LNCaP clone FGC (cell line): ENCODE results near the gene WDR33.
"Not testable (repeated sequence)": the region's sequence is repeated elsewhere in the genome, so short reads cannot be mapped to it uniquely, and the experiment has no call there.

Experiments used
- DNase-seq: peaks from one replicate; pipeline ENCODE4 v3.0.0-alpha.2; 2011; ENCODE audit warnings: low read depth
- H3K4me3 ChIP-seq: 2 replicates; pipeline ENCODE4 v1.5.1; 2011; ENCODE audit warnings: mild to moderate bottlenecking, low read depth, low read length, control low read depth
- CTCF ChIP-seq: IDR thresholded peaks from 2 replicates; pipeline ENCODE4 v1.5.1; 2012; ENCODE audit warnings: mild to moderate bottlenecking; ENCODE audit not compliant: control insufficient read depth, insufficient read depth; ENCODE audit errors: extremely low read depth

The WDR33 gene

GRCh38 chr2:127826047-127826446 lies 15.1 kb upstream of the WDR33 start:
- DNase-seq: no peak
- no peak for TF ChIP-seq CTCF

GRCh38 chr2:127820080-127820668 lies 9.2 kb upstream of the WDR33 start:
- no peak overlapping the region for H3K4me3 ChIP-seq
- DNase-seq: no peak
- TF ChIP-seq CTCF: no peak

More at GRCh38 chr2:127826047-127826446, 15.1 kb upstream of the WDR33 start:
- H3K4me3 ChIP-seq: no peak overlapping the region

DNA sequence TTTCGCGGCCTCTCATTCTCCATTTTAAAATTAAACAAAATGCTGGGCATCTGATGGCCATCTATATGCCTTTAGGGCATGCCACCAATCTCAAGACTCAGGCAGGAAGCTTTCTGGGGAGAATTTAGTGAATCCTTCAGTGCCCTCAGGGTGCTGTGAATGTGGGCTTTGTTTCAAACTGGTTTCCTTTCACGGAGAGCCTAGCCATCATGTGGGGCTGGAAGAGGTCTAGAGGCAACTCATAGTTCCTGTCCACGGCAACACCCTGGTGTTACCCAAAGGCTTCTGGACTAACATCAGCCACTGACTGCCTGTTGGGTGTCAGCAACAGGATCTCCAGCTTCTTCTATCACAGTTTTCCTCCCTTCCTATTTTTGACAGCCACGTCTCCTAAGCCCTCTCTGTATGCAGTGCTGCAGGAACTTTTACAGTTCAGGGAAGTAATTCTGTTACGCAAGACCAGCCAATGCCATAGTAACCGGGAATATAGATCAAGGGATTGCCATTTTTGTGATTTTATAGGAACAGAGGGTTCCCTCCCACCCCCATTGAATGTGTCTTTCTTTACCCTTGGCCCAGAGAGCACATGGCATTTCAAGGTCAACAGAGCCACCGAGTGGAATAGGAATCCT lies 7.9 kb upstream of the WDR33 start:
- no peak for TF ChIP-seq CTCF

DNA sequence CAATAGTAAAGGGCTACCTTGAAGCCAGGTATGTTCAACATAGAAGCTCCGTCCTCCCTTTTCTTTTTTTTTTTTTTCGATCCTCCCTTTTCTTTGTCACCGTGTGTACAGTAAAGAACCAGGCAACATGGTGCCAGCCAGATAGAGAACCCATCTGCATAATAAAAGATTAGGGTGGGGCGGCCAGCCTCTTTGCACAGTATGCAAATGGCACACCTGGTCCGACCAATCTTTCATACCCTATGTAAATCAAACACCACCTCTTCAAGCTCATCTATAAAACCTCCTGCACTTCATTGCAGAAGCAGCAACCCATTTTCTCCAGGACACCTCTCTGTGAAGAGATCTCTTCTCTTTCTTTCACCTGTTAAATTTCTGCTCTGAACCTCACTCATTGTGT lies 7.3 kb upstream of the WDR33 start:
- DNase-seq: no peak
- H3K4me3 ChIP-seq: no peak overlapping the region

More for the DNA sequence above, 7.9 kb upstream of the WDR33 start:
- DNase-seq: no peak
- no peak overlapping the region for H3K4me3 ChIP-seq

DNA sequence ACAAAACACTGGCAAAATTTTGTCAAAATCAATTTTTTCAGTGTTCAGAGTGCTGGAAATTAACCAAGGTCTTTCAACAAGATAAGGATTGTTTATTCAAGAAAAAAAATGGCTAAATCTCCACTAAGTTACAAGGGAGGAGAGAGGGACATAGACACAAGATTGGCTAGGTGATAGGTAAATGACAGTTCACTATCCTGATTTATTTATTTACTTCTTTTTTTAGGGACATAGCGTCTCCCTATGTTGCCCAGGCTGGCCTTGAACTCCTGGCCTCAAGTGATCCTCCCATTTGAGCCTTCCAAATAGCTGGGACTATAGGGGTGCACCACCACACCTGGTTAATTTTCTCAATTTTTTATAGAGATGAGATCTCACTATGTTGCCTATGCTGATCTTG lies 3.7 kb upstream of the WDR33 start:
- no peak for TF ChIP-seq CTCF
- DNase-seq: no peak
- H3K4me3 ChIP-seq: no peak overlapping the region

More for the DNA sequence above, 7.3 kb upstream of the WDR33 start:
- TF ChIP-seq CTCF: no peak

DNA sequence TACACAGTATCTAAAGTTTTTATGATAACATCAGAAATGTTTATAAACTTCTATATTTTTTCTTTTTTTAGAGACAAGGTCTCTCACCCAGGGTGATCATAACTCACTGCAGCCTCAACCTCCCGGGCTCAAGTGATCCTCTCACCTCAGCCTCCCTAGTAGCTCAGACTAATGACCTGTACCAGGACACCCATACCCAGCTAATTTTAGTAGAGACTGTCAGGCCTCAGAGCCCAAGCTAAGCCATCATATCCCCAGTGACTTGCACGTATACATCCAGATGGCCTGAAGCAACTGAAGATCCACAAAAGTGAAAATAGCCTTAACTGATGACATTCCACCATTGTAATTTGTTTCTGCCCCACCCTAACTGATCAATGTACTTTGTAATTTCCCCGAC lies 1.5 kb upstream of the WDR33 start:
- H3K4me3 ChIP-seq, DNase-seq: not testable (repeated sequence)

DNA sequence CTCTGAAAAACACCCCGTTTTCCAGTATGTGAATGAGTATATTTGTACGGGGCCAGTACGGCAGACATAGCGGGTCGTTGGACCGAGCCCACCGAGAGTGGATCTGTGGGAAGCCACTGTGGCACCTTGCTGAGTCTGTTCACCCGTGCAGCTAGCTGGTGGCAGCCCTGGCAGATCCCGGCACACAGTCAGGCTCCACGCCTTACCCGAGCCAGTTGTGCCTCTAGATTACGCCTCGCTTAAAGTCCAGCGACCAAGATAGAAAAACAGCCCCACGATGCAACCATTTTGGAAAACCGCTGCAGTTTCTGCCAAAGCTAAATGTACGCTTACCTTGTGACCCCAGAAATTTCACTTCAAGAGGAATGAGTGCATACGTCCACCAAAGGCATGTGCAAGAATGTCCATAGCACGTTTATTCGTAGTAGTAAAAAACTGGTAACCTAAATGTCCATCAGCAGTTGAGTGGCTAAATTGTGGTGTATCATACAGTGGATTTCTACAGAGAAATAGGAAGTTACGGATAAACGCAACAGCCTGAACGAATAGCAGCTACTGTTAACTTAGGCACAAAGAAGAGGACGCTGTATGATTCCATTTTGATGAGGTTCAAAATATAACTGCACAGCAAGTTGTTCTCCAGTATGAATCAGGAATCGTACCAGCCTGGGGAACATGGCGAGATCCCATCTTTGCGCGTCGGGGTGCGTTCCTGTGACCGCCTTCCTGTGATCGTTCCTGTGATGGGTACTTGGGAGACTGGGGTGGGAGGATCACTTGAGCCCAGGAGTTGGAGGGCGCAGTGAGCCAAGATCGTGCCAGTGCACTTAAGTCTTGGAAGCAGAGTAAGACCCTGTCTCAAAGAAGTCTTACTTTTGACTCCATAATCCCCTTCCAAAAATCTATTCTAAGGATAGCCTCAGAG lies 688 bp upstream of the WDR33 start:
- no peak for DNase-seq
- peak overlapping the region; percentile 75 for H3K4me3 ChIP-seq
- TF ChIP-seq CTCF: no peak
